ENCODE measurements around the gene ZNF280C. TPM values are rescaled to one million over a fixed set of nuclear protein-coding genes. Genes with fewer than 3 reads are reported as not detected.
A peak's percentile ranks its signal among the peaks of the same experiment; 100 is the strongest.

Gene ZNF280C
- polyA plus RNA-seq, 6 donors from 2014 or later: 3.0 to 6.9 (median 3.4) TPM

DNA sequence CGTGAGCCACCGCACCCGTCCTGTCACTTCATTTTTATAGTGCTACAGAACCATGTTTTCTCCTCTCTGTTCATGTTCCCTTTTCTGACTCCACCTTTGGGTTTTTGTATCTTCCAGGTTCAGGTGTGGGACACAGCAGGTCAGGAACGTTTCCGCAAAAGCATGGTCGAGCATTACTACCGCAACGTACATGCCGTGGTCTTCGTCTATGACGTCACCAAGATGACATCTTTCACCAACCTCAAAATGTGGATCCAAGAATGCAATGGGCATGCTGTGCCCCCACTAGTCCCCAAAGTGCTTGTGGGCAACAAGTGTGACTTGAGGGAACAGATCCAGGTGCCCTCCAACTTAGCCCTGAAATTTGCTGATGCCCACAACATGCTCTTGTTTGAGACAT is 84.5 kb downstream of the ZNF280C start:
- H3K27me3 Mint-ChIP-seq: peaks cover 0 to 8% (median 0%) of the 10 kb centered on the region in 3 donors
- no peak for DNase-seq

DNA sequence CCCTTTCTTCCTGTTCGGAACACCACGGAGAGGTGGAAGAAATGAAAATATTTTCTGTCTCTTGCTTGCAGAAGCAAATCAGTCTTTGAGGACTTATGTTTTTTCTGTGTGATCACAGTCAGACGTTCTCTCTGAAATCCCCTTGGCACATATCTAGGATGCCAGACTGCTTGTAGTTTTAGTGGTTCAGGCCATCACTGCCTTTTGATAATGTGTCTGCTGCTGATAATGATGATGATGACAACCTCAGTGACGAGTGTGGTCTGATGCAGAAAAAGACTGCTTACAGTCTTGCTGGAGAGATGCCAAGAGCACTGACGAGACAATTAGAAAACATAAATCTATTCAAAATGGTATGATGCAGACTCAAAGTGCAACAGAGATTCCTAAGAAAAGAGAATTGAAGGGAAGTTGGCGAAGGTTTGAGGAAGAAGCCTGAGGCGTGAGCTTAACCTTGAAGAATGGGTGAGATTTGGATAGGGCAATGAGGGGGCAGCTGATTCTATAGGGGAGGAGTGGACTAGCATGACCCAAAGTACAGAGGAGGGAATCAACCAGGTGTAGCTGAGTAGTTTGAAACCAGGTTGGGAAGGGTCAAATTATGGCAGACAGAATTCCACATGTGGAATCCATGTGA is 89.0 kb downstream of the ZNF280C start:
- Mint-ChIP-seq H3K4me3 (no peak overlapping the region), H3K36me3 (no peaks in the 10 kb centered on the region), H3K27ac (peak overlapping the region in 3 of 6 donors; percentile 9 to 59 (median 55)), H3K27me3 (peaks cover 0 to 8% (median 0%) of the 10 kb centered on the region in 3 donors), H3K9me3 (no peaks in the 10 kb centered on the region), H3K4me1 (peaks cover 26 to 45% (median 30%) of the 10 kb centered on the region in 3 donors)
- DNase-seq: no peak
- ATAC-seq (ENCODE audit: low read depth in 2 of 2): no peak

More for the DNA sequence above, 84.5 kb downstream of the ZNF280C start:
- Mint-ChIP-seq H3K36me3 (no peaks in the 10 kb centered on the region), H3K9me3 (no peaks in the 10 kb centered on the region), H3K4me1 (peaks cover 0 to 23% (median 10%) of the 10 kb centered on the region in 3 donors), H3K27ac (peak overlapping the region in 2 of 6 donors; percentile 34 to 76), H3K4me3 (no peak overlapping the region)
- no peak for ATAC-seq (ENCODE audit: low read depth in 2 of 2)

- H3K36me3 Mint-ChIP-seq: no peaks in the 10 kb centered on the region
- DNase-seq (no peak), ATAC-seq (ENCODE audit: low read depth in 2 of 2) (no peak)
- H3K9me3 Mint-ChIP-seq: no peaks in the 10 kb centered on the region
- no peak overlapping the region for H3K4me3 Mint-ChIP-seq
- H3K4me1 Mint-ChIP-seq: peaks cover 26 to 42% (median 31%) of the 10 kb centered on the region in 3 donors
- H3K27me3 Mint-ChIP-seq: peaks cover 0 to 8% (median 0%) of the 10 kb centered on the region in 3 donors
- peak overlapping the region in 1 of 6 donors; percentile 9 for H3K27ac Mint-ChIP-seq
These were observed 89.5 kb downstream of the ZNF280C start for GRCh38 chrX:130179170-130179569.

GRCh38 chrX:130176942-130177341 is 91.8 kb downstream of the ZNF280C start:
- peaks cover 26 to 50% (median 49%) of the 10 kb centered on the region in 3 donors for H3K4me1 Mint-ChIP-seq
- H3K4me3 Mint-ChIP-seq: peak overlapping the region in 1 of 8 donors; percentile 49
- no peaks in the 10 kb centered on the region for H3K9me3 Mint-ChIP-seq
- no peaks in the 10 kb centered on the region for H3K36me3 Mint-ChIP-seq
- DNase-seq (no peak), ATAC-seq (ENCODE audit: low read depth in 2 of 2) (no peak)
- peaks cover 0 to 8% (median 0%) of the 10 kb centered on the region in 3 donors for H3K27me3 Mint-ChIP-seq
- peak overlapping the region in 2 of 6 donors; percentile 3 to 56 for H3K27ac Mint-ChIP-seq

- Mint-ChIP-seq H3K27ac (peak overlapping the region in 4 of 6 donors; percentile 3 to 82 (median 34)), H3K4me1 (peaks cover 26 to 50% (median 49%) of the 10 kb centered on the region in 3 donors), H3K36me3 (no peaks in the 10 kb centered on the region), H3K27me3 (peaks cover 0 to 8% (median 0%) of the 10 kb centered on the region in 3 donors), H3K9me3 (no peaks in the 10 kb centered on the region), H3K4me3 (peak overlapping the region in 4 of 8 donors; percentile 2 to 59 (median 19))
- DNase-seq (no peak), ATAC-seq (ENCODE audit: low read depth in 2 of 2) (peak; percentile 59 to 68)
These were observed 92.3 kb downstream of the ZNF280C start for GRCh38 chrX:130176354-130176776.

GRCh38 chrX:130174937-130175336 is 93.8 kb downstream of the ZNF280C start:
- Mint-ChIP-seq H3K27ac (peak overlapping the region in 1 of 6 donors; percentile 48), H3K4me1 (peaks cover 32 to 55% (median 52%) of the 10 kb centered on the region in 3 donors), H3K4me3 (no peak overlapping the region), H3K9me3 (no peaks in the 10 kb centered on the region), H3K27me3 (peaks cover 0 to 5% (median 0%) of the 10 kb centered on the region in 3 donors), H3K36me3 (no peaks in the 10 kb centered on the region)
- DNase-seq (no peak), ATAC-seq (ENCODE audit: low read depth in 2 of 2) (no peak)

- no peaks in the 10 kb centered on the region for H3K9me3 Mint-ChIP-seq
- no peaks in the 10 kb centered on the region for H3K36me3 Mint-ChIP-seq
- peaks cover 32 to 55% (median 47%) of the 10 kb centered on the region in 3 donors for H3K4me1 Mint-ChIP-seq
- ATAC-seq (ENCODE audit: low read depth in 2 of 2) (no peak), DNase-seq (no peak)
- H3K27me3 Mint-ChIP-seq: no peaks in the 10 kb centered on the region
- H3K27ac Mint-ChIP-seq: peak overlapping the region in 1 of 6 donors; percentile 19
- peak overlapping the region in 3 of 8 donors; percentile 90 to 93 (median 92) for H3K4me3 Mint-ChIP-seq
These were observed 94.5 kb downstream of the ZNF280C start for GRCh38 chrX:130174045-130174704.

GRCh38 chrX:130173190-130173895 is 95.4 kb downstream of the ZNF280C start:
- Mint-ChIP-seq H3K27me3 (no peaks in the 10 kb centered on the region), H3K4me3 (peak overlapping the region; percentile 80 to 93 (median 89)), H3K4me1 (peaks cover 32 to 55% (median 47%) of the 10 kb centered on the region in 3 donors), H3K36me3 (no peaks in the 10 kb centered on the region), H3K9me3 (no peaks in the 10 kb centered on the region), H3K27ac (peak overlapping the region in 4 of 6 donors; percentile 5 to 66 (median 35))
- DNase-seq (no peak), ATAC-seq (ENCODE audit: low read depth in 2 of 2) (no peak)

GRCh38 chrX:130172127-130172845 is 96.4 kb downstream of the ZNF280C start:
- Mint-ChIP-seq H3K27me3 (no peaks in the 10 kb centered on the region), H3K36me3 (no peaks in the 10 kb centered on the region), H3K4me1 (peaks cover 23 to 48% (median 38%) of the 10 kb centered on the region in 3 donors), H3K27ac (peak overlapping the region in 3 of 6 donors; percentile 49 to 83 (median 56)), H3K9me3 (no peaks in the 10 kb centered on the region), H3K4me3 (peak overlapping the region; percentile 80 to 93 (median 89))
- no peak for ATAC-seq (ENCODE audit: low read depth in 2 of 2)
- no peak for DNase-seq

DNA sequence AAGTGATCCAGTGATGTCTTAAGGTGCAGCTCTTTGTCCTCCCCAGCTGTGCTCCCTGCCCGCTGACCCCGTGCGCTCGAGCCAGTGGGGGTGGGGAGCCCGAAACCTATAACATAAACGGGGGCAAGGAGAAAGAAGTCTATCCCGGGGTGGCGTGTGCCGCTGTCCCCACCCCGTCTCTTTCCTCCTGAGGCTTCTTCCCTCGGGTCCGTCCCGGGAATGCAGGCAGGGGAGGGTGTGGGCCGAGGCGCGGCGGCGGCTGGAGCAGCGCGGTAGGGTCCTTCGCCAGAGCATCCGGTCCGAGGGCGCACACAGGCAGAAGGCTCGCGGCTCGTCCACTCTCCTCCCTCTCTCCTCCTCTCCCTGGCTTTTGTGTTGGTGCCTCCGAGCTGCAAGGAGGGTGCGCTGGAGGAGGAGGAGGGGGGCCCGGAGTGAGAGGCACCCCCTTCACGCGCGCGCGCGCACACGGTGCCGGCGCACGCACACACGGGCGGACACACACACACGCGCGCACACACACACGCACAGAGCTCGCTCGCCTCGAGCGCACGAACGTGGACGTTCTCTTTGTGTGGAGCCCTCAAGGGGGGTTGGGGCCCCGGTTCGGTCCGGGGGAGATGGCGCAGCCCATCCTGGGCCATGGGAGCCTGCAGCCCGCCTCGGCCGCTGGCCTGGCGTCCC is 97.1 kb downstream of the ZNF280C start, which contains the start of gene RAB33A:
TSS of gene RAB33A (plus strand) at position 517 of the 681 bp plus-strand sequence. CDS start at position 618, 101 bp downstream.
- peaks cover 21 to 46% (median 36%) of the 10 kb centered on the region in 3 donors for H3K4me1 Mint-ChIP-seq
- H3K9me3 Mint-ChIP-seq: no peaks in the 10 kb centered on the region
- no peaks in the 10 kb centered on the region for H3K27me3 Mint-ChIP-seq
- no peaks in the 10 kb centered on the region for H3K36me3 Mint-ChIP-seq
- ATAC-seq (ENCODE audit: low read depth in 2 of 2) (peak; percentile 43 to 46), DNase-seq (no peak)
- peak within 1 kb of the TSS; percentile 80 to 93 (median 89) for H3K4me3 Mint-ChIP-seq
- peak within 1 kb of the TSS in 4 of 6 donors; percentile 49 to 83 (median 78) for H3K27ac Mint-ChIP-seq

DNA sequence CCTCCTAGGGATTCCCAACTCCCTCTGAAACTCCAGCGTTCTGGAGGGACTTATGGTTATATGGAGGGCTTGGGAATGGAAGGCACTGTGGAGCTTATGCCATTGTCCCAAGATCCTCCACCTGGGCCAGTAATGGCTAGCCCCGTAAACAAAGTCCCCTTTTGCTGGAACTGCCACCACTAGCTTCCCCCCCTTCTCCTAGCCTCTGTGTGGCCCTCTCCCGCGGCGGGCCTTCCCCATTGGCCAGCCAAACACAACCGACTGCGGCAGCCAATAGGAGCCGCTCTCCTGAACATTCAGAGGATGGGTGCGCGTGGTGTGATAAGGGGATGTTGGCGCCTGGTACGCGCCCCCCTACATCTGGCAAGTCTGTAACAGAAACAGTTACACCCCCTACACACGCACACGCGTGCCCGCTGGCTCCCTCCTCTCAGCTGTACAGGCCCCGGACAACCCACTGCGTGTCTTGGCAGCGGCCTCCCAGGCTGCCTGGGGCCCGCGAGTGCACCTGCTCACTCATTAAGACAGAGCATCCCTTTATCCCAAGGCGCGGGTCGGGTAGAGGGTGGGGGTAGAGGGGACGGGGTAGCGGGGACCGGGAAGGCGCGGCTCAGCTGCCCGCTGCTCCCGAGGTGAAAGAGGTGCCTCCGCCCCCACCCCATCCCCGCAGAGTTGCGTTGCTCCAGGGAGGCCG is 97.8 kb downstream of the ZNF280C start:
- Mint-ChIP-seq H3K27ac (peak overlapping the region in 2 of 6 donors; percentile 74 to 81), H3K27me3 (no peaks in the 10 kb centered on the region), H3K4me1 (peaks cover 17 to 40% (median 30%) of the 10 kb centered on the region in 3 donors), H3K9me3 (no peaks in the 10 kb centered on the region), H3K36me3 (no peaks in the 10 kb centered on the region), H3K4me3 (peak overlapping the region; percentile 80 to 93 (median 89))
- ATAC-seq (ENCODE audit: low read depth in 2 of 2): peak; percentile 75 to 78
- DNase-seq: peak; percentile 56

DNA sequence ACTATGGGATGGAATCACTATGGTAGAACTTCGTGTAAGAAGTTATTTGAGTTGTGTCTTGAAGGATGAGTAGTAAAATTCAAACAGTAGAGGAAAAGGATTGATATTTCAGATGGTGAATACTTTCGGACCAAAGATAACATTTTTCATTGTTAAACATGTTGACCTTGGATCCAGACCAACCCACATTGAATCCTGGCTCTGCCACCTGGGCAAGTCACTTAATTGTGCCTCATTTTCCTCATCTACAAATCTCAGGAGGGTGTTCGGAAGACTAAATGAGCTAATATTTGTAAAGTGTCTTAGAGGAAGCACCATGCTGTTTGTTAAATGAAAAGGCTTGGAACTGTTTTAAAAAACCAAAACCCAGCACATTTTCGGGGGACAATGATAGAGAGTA is 101.7 kb downstream of the ZNF280C start:
- Mint-ChIP-seq H3K4me3 (peak overlapping the region in 7 of 8 donors; percentile 4 to 97 (median 94)), H3K4me1 (peaks cover 12 to 23% (median 13%) of the 10 kb centered on the region in 3 donors), H3K27me3 (no peaks in the 10 kb centered on the region), H3K36me3 (no peaks in the 10 kb centered on the region), H3K9me3 (no peaks in the 10 kb centered on the region), H3K27ac (peak overlapping the region in 1 of 6 donors; percentile 46)
- DNase-seq: no peak
- no peak for ATAC-seq (ENCODE audit: low read depth in 2 of 2)

Data from naive B cell (primary cell).